GM18951 (cell line): ENCODE results near the gene MRPL55.

Experiments
- POLR2A ChIP-seq: IDR thresholded peaks from 4 replicates; pipeline ENCODE4 v1.6.1; 2011; ENCODE audit warnings: mild to moderate bottlenecking; ENCODE audit not compliant: insufficient read length, insufficient read depth; ENCODE audit errors: extremely low read depth
- in situ Hi-C: fragments of 300-500 bp; cut with MboI; formaldehyde crosslinking; loops from one replicate; pipeline ENCODE4 v1.12.0; 2022; ENCODE audit warnings: low sequenced_read_pairs, mixed read lengths, inconsistent platforms; ENCODE audit not compliant: unreplicated experiment

MRPL55 gene

DNA sequence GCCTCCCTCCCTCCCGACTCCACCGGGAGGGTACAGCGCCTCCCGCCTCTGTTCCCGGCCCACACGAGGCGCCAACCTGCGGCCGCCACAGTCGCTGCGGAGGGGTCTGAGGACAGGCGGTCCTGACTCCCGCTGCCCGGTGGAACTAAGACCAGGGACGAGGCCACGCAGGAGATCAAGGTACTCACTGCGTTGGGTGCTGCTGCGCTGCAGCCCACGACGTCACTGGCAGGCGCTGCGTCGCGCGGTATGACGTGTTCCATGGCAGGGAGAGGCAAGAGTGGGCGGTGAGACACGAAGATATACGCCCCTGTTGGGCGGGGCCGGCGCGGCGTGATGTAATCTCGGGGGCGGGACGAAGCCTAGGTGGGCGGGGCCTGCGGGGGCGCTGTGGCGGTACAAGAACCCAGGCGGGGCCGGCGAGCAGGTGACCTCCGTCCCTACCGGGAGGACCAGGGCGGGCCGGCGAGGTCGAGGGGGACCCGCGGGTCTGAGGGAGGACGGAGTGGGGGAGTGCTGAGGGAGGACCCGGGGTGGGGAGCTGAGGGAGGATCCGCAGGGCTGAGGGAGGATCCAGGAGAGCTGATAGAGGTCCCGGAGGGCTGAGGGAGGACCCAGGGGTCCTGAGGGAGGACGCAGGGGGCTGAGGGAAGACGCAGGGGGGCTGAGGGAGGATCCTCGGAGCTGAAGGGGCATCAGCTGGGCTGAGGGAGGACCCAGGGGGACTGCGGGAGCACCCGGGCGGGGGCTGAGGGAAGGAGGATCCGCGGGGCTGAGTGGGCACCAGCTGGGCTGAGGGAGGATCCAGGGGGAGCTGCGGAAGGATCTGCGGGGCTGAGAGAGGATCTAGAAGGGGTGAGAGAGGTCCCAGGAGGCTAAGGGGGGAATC lies at the start of gene MRPL55:
TSS of gene MRPL55 (minus strand) at position 227 of the 889 bp plus-strand sequence. CDS start 1,039 bp downstream, outside the sequence.
- TF ChIP-seq POLR2A: peak; percentile 95
- in situ Hi-C loops: no loop called here

DNA sequence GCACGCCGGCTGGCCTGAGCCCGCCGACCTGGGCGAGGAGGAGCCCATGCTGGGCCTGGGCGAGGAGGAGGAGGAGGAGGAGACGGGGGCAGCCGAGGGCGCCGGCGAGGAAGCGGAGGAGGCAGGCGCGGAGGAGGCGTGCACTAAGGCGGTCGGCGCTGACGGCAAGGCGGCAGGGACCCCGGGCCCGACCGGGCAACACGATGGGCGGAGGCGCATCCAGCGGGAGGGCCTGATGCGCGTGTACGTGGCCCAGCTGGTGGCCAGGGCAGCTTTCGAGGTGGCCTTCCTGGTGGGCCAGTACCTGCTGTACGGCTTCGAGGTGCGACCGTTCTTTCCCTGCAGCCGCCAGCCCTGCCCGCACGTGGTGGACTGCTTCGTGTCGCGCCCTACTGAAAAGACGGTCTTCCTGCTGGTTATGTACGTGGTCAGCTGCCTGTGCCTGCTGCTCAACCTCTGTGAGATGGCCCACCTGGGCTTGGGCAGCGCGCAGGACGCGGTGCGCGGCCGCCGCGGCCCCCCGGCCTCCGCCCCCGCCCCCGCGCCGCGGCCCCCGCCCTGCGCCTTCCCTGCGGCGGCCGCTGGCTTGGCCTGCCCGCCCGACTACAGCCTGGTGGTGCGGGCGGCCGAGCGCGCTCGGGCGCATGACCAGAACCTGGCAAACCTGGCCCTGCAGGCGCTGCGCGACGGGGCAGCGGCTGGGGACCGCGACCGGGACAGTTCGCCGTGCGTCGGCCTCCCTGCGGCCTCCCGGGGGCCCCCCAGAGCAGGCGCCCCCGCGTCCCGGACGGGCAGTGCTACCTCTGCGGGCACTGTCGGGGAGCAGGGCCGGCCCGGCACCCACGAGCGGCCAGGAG lies 49.3 kb upstream of the MRPL55 start:
- in situ Hi-C loops: no loop called here
- TF ChIP-seq POLR2A: no peak

DNA sequence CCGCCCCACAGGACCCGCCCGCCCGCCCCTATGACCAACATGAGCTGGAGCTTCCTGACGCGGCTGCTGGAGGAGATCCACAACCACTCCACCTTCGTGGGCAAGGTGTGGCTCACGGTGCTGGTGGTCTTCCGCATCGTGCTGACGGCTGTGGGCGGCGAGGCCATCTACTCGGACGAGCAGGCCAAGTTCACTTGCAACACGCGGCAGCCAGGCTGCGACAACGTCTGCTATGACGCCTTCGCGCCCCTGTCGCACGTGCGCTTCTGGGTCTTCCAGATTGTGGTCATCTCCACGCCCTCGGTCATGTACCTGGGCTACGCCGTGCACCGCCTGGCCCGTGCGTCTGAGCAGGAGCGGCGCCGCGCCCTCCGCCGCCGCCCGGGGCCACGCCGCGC lies 48.6 kb upstream of the MRPL55 start:
- in situ Hi-C loops: no loop called here
- no peak for TF ChIP-seq POLR2A

DNA sequence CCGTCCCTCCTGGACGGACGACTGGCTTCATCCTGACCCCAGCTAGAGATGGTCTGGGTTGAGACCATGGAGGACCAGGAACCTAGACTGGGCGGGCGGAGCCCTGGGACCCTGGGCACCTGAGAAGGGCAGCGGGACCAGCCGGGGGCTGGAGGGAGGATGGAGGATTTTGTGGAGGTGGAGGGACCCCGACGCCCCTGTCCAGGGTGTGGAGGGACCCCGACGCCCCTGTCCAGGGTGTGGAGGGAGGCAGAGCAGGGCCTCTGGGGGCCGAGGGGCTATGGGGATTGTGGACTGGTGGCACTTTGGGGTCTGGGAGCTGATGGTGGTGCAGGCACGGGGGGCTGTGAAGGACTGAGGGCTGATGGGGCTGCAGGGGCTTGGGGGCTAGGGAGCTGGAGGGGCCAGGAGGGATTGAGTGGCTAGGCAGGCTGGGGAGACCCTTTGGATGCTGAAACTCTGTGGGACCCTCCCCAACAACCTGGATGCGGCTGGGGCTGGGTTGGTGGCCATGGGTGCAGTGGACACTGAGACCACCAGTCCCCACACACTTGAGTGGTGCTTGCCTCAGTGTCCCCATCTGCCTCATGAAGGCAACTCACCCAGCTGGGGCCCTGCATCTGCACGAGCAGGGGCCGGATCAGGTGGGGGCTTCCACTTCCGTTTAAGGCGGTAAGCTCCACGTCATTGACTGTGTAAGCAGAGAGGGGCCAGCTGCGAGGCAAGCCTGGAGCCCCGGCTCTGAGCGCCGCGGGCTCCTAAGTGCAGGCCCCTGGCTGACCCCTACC lies 48.0 kb upstream of the MRPL55 start:
- TF ChIP-seq POLR2A: no peak
- in situ Hi-C loops: no loop called here

DNA sequence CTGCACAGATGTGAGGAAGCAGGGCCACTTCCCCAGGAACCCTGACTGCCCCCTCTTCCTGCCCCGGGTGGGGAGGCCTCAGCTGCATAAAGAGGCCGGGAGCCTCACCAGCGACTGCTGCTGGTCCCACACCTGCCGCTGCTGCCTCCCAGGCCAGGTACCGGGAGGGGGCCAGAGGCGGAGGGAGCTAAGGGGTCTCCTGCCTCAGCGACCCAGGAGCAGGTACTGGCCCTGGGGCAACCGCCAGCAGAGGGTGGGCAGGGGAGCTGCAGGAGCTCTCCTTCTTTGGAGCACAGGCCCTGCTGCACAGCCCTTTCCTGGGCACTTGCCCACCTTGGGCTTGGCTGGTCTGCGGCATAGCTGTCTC lies 47.4 kb upstream of the MRPL55 start:
- TF ChIP-seq POLR2A: no peak
- in situ Hi-C loops: no loop called here

DNA sequence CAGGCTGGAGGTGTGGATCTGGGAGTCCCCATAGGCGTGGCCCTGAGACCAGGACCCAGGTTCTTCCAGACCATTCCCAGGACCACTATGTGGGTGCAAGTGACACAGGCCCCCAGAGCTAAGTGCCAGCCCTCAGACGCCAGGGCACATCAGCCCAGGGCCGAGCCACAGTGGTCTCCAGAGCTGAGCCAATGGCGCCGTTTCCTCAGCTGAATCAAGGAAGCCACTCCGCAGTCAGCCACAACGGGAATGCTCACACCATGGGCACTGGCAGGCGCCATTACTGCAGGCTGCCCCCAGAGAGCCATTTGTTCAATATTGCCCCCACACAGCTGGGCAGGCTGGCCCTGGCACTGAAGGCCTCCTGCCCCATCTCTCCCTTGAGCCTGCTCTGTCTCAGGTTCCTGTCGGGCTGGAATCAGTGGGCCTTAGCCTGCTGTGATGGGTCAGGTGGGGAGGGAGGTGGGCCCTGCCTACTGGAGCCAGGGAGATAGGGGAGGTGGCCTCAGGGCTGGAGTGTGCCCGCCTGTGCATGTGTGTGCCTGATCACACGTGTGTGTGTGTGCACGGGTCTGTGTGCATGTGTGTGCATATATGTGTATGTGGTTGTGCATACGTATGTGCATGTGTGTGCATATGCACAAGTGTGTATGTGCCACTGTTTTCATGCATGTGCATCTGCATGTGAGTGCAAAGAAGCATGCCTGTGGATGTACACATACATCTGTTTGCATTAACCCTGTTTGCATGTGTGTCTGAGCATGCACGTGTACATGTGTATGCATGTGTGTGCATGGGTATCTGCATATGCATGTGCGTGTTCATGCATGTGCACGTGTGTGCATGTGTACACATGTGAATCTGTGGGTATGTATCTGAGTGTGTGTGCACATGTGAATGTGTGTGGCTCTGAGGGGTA lies 46.8 kb upstream of the MRPL55 start:
- in situ Hi-C loops: no loop called here
- TF ChIP-seq POLR2A: no peak

DNA sequence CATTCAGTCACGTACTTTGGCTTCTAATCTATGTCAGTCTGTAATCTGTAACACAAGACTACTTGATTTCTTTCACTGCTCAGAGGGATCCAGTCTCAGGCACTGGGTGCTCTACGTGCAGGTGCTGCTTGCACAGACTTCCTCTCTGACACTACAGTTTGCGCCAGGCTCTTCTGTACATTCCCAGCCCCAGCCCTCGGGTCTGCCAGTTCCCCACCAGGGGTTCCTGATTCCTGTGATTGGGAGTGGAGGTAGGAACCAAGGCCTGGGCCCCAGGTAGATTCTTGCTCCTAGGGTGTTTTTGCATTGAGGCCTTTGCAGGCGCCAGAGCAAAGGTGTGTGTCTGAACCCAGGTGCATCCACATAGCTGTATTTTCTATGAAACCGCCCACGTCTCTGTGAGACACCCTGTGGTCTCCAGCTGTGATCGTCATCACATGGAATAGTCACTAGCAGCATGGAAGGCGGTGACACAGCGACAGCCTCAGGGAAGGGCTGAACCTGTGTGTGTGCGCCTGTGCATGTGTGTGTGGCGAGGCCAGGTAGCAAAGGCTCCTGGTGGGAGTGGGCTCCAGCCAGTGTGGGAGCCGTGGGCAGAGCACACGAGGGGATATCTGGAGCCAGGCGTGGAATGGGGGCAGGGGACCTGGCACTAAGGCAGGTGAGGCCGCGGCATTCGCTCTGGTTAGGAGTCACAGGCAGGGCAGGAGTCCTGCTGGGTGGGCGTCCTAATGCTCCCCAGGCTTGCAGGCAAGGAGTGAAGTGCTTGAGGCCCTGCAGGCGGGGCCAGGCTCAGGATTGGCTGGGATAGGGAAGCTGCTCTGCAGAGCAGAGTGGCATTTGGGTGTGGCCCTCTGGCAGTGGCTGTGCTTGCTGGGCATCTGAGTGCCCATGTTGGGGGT lies 45.8 kb upstream of the MRPL55 start:
- in situ Hi-C loops: no loop called here
- TF ChIP-seq POLR2A: no peak

DNA sequence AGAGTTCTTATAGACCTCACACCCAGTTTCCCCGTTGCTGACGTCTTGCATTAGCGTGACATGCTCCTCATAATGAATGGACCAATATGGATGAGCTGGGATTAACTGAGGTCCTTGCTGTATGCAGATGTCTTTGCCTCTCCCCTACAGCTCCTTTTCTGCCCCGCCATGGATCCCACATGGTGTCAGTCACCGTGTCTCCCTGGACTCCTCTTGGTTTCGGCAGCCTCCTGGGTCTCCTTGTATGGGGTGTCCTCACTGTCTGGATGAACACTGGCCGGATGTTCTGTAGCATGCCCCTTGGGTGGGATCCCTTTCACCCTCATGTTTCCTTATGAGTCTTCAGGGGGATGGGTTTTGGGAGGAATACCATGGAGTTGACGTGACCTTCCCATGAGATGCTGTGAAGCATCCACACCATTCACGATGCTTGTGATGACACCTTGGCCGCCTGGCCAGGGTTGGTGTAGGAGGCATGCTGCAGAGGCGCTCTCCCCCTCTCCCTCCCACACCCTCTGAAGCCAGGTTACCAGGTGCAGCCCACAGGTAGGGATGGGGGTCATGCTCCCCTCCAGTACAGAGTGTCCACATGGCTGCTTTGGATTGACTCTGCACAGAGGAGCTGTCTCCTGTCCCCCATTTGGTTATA lies 45.0 kb upstream of the MRPL55 start:
- in situ Hi-C loops: no loop called here
- TF ChIP-seq POLR2A: no peak

DNA sequence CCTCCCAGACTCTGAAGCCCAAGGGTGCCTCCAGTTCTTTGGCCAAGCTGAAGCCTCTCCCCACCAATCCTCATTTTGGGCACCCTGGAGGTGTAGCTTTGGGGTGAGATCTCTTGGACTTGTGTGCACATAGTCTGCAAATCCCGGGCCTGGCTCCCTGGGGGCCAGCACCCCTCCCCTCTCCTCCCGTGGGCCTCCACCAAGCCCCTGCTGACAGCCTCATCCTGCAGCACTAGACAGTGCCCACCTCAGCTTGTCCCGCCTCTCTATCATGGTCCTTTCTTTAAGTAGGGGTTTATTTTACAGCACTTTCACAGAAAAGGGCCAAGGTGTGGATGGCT lies 43.8 kb upstream of the MRPL55 start:
- no peak for TF ChIP-seq POLR2A
- in situ Hi-C loops: no loop called here

DNA sequence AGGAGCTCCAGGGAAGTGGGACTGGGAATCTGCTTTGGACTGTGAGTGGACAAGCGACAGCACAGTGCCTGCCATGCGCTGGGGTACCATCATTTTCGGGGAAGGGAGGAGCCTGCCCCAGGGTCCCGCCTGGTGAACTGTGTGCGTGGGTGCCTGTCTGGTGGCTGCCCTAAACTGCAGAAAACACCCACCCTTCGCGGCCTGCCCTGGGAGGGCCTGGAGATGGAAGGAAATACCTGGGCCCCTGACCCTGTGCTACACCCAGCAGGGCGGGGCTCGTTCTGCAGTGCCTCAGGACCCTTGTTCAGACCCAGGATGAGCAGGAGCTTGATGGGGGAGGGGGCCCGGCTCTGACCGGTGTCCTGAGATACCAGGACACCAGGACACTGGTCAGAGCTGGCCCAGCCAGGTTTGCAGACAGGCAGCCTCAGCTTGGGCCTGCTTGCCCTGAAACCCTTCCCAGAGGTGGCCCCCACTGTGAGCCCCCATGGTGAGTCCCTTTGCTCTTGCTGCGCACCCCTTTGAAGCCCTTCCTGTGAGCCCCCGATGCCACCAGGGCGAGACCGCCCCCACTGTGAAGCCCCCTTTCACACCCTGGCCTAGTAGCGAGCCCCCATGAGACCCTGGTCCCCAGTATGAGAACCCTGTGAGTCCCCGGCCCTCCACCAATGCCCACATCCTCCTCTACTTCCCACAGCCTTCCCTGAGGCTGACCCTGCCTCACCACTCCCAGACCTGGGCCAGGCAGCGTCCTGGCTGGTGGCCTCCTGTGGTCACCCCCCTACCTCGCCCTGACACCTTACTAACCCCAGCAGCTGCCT lies 43.2 kb upstream of the MRPL55 start:
- in situ Hi-C loops: no loop called here
- no peak for TF ChIP-seq POLR2A
